IMR-90 (cell line): ENCODE data around the gene ALAD. TPM values are rescaled to one million over a fixed set of nuclear protein-coding genes. Genes with fewer than 3 reads are reported as not detected.

Source experiments
- ATAC-seq: fragments of 200-7000 bp; cut with Tn5 transposase; 2 replicates; pipeline ENCODE4 v1.9.1; 2020; ENCODE audit warnings: low read depth, mild to moderate bottlenecking, moderate library complexity
- BruUV-seq: library from RNA; stranded (reverse); fragments of 400-500 nt; replicated peaks from 2 replicates; lab custom pipeline; 2021; lab: Mats Ljungman, UMichigan
- CTCF ChIA-PET: fragments of 300-600 bp; formaldehyde crosslinking; extraction: SDS; loops from one replicate; lab custom pipeline; 2021; ENCODE audit warnings: antibody characterized with exemption; lab: Yijun Ruan, JAX
- POLR2A ChIA-PET: fragments of 300-600 bp; sonication (Branson Sonifier 250); formaldehyde crosslinking; loops from one replicate; lab custom pipeline; 2022; ENCODE audit warnings: antibody characterized with exemption; ENCODE audit not compliant: unreplicated experiment; lab: Charles Lee
- DNase-seq: peaks from one replicate; pipeline ENCODE4 v3.0.0; 2013
- H2AFZ ChIP-seq: replicated peaks from 2 replicates; pipeline ENCODE3; 2013; ENCODE audit warnings: low read length, mild to moderate bottlenecking; ENCODE audit not compliant: poor library complexity
- H2AK5ac ChIP-seq: 2 replicates; pipeline ENCODE4 v1.6.1; 2013; ENCODE audit warnings: low read depth, low read length, inconsistent platforms
- H2AK9ac ChIP-seq: replicated peaks from 2 replicates; pipeline ENCODE3; 2013; ENCODE audit warnings: mild to moderate bottlenecking, low read depth, low read length, moderate library complexity; ENCODE audit not compliant: poor library complexity
- H2BK120ac ChIP-seq: 2 replicates; pipeline ENCODE4 v1.6.1; 2013; ENCODE audit warnings: low read depth, low read length, inconsistent platforms
- H2BK15ac ChIP-seq: 3 replicates; pipeline ENCODE4 v1.6.1; 2013; ENCODE audit warnings: low read depth, low read length, inconsistent platforms
- H2BK20ac ChIP-seq: 2 replicates; pipeline ENCODE4 v1.6.1; 2013; ENCODE audit warnings: low read depth, mild to moderate bottlenecking, inconsistent platforms, low read length, moderate library complexity
- H2BK5ac ChIP-seq: 2 replicates; pipeline ENCODE4 v1.6.1; 2013; ENCODE audit warnings: mild to moderate bottlenecking, low read depth, low read length, inconsistent platforms; ENCODE audit not compliant: poor library complexity, severe bottlenecking
- H3K14ac ChIP-seq: replicated peaks from 2 replicates; pipeline ENCODE4 v1.6.1; 2013; ENCODE audit warnings: low read depth, low read length, inconsistent platforms
- H3K18ac ChIP-seq: 2 replicates; pipeline ENCODE4 v1.6.1; 2013; ENCODE audit warnings: low read depth, low read length, control low read depth
- H3K23ac ChIP-seq: 2 replicates; pipeline ENCODE4 v1.6.1; 2013; ENCODE audit warnings: low read depth, low read length, inconsistent platforms
- H3K27ac ChIP-seq: 2 replicates; pipeline ENCODE4 v1.5.1; 2013; ENCODE audit warnings: mild to moderate bottlenecking, control low read depth, low read length; ENCODE audit not compliant: insufficient read depth
- H3K27me3 ChIP-seq: 2 replicates; pipeline ENCODE4 v1.6.1; 2013; ENCODE audit warnings: low read length; ENCODE audit not compliant: control insufficient read depth, insufficient read depth
- H3K36me3 ChIP-seq: 2 replicates; pipeline ENCODE4 v1.6.1; 2013; ENCODE audit warnings: low read length, mixed read lengths; ENCODE audit not compliant: control insufficient read depth, insufficient read depth
- H3K4ac ChIP-seq: 2 replicates; pipeline ENCODE4 v1.6.1; 2013; ENCODE audit warnings: low read depth, low read length, inconsistent platforms
- H3K4me1 ChIP-seq: 2 replicates; pipeline ENCODE4 v1.6.1; 2013; ENCODE audit warnings: low read length, mixed read lengths; ENCODE audit not compliant: control insufficient read depth, insufficient read depth
- H3K4me2 ChIP-seq: 2 replicates; pipeline ENCODE4 v1.6.1; 2013; ENCODE audit warnings: low read depth, mild to moderate bottlenecking, control low read depth, low read length, moderate library complexity
- H3K4me3 ChIP-seq: 2 replicates; pipeline ENCODE4 v1.5.1; 2013; ENCODE audit warnings: low read depth, mild to moderate bottlenecking, control low read depth, low read length, moderate library complexity; ENCODE audit not compliant: insufficient read depth
- H3K56ac ChIP-seq: 2 replicates; pipeline ENCODE4 v1.6.1; 2013; ENCODE audit warnings: low read length, inconsistent platforms; ENCODE audit not compliant: insufficient read depth; ENCODE audit errors: extremely low read depth
- H3K79me1 ChIP-seq, 2 experiments: 2 replicates each; pipeline ENCODE4 v1.6.1; 2013; ENCODE audit warnings: low read length in 2 of 2, inconsistent platforms in 1 of 2, low read depth in 1 of 2
- H3K9ac ChIP-seq: 2 replicates; pipeline ENCODE4 v1.6.1; 2013; ENCODE audit warnings: low read depth, low read length, control low read depth
- H3K9me1 ChIP-seq: 2 replicates; pipeline ENCODE4 v1.6.1; 2013; ENCODE audit warnings: low read length, inconsistent platforms; ENCODE audit not compliant: insufficient read depth
- H3K9me3 ChIP-seq: 2 replicates; pipeline ENCODE4 v1.6.1; 2013; ENCODE audit warnings: low read length; ENCODE audit not compliant: control insufficient read depth, insufficient read depth
- H4K20me1 ChIP-seq: 2 replicates; pipeline ENCODE4 v1.6.1; 2013; ENCODE audit warnings: low read length, inconsistent platforms; ENCODE audit not compliant: insufficient read depth
- H4K5ac ChIP-seq: 2 replicates; pipeline ENCODE4 v1.6.1; 2013; ENCODE audit warnings: mild to moderate bottlenecking, low read depth, low read length, control low read depth
- H4K8ac ChIP-seq, 2 experiments: 2 replicates each; pipeline ENCODE4 v1.6.1; 2013; ENCODE audit warnings: low read depth in 2 of 2, low read length in 2 of 2, control low read depth in 1 of 2, inconsistent platforms in 1 of 2
- H4K91ac ChIP-seq: 2 replicates; pipeline ENCODE4 v1.6.1; 2013; ENCODE audit warnings: low read depth, low read length, inconsistent platforms; ENCODE audit not compliant: insufficient read depth
- BHLHE40 ChIP-seq: fragments of 150-350 bp; IDR thresholded peaks from 2 replicates; pipeline ENCODE4 v1.6.1; 2016; ENCODE audit warnings: mild to moderate bottlenecking, low read depth, low read length
- CEBPB ChIP-seq: IDR thresholded peaks from 2 replicates; pipeline ENCODE4 v1.6.1; 2012; ENCODE audit warnings: low read depth, low read length, improper control_type of control experiment
- CHD1 ChIP-seq: IDR thresholded peaks from 2 replicates; pipeline ENCODE4 v1.6.1; 2012; ENCODE audit warnings: low read depth, low read length, improper control_type of control experiment
- CTCF ChIP-seq: conservative IDR thresholded peaks from 2 replicates; pipeline ENCODE4 v1.5.1; 2012; ENCODE audit warnings: mild to moderate bottlenecking, low read depth, low read length, improper control_type of control experiment
- ELK1 ChIP-seq: fragments of 150-350 bp; IDR thresholded peaks from 2 replicates; pipeline ENCODE4 v1.6.1; 2016; ENCODE audit warnings: low read depth, mild to moderate bottlenecking, low read length, moderate library complexity, borderline replicate concordance
- MAFK ChIP-seq: IDR thresholded peaks from 2 replicates; pipeline ENCODE4 v1.6.1; 2012; ENCODE audit warnings: low read depth, low read length, improper control_type of control experiment
- MAZ ChIP-seq: IDR thresholded peaks from 2 replicates; pipeline ENCODE4 v1.6.1; 2012; ENCODE audit warnings: low read depth, mild to moderate bottlenecking, low read length, improper control_type of control experiment, moderate library complexity, borderline replicate concordance
- NFE2L2 ChIP-seq: fragments of 150-350 bp; IDR thresholded peaks from 2 replicates; pipeline ENCODE4 v1.6.1; 2016; ENCODE audit warnings: low read depth, mild to moderate bottlenecking, low read length
- POLR2A ChIP-seq: IDR thresholded peaks from 2 replicates; pipeline ENCODE4 v1.6.1; 2012; ENCODE audit warnings: mild to moderate bottlenecking, low read depth, low read length
- RCOR1 ChIP-seq: IDR thresholded peaks from 2 replicates; pipeline ENCODE4 v1.6.1; 2012; ENCODE audit warnings: mild to moderate bottlenecking, low read length, improper control_type of control experiment; ENCODE audit not compliant: insufficient replicate concordance
- RFX5 ChIP-seq: IDR thresholded peaks from 2 replicates; pipeline ENCODE4 v1.8.0; 2012; ENCODE audit warnings: low read depth, mild to moderate bottlenecking, low read length, moderate library complexity
- USF2 ChIP-seq: fragments of 150-350 bp; IDR thresholded peaks from 2 replicates; pipeline ENCODE4 v1.6.1; 2017; ENCODE audit warnings: mild to moderate bottlenecking, antibody characterized with exemption, low read length, low read depth
- WGBS, 2 experiments: methylation state at CpG; one replicate each; pipeline versions ENCODE4 v1.1.5 to v1.1.7; 2013; ENCODE audit warnings: missing lambda C conversion rate in 2 of 2; ENCODE audit not compliant: insufficient read length in 1 of 2; ENCODE audit errors: extremely low coverage in 2 of 2; 5-methylcytosine and 5-hydroxymethylcytosine counted together
- dilution Hi-C: fragments of 300-500 bp; cut with HindIII; formaldehyde crosslinking; loops from one replicate; pipeline ENCODE4 v1.14.3; 2018; ENCODE audit warnings: low sequenced_read_pairs; ENCODE audit not compliant: unreplicated experiment
- in situ Hi-C: fragments of 300-500 bp; cut with MboI; formaldehyde crosslinking; loops from 3 replicates; pipeline ENCODE4 v1.14.3; 2019; ENCODE audit warnings: low sequenced_read_pairs, inconsistent platforms, mixed read lengths
- intact Hi-C: fragments of 100-400 bp; cut with micrococcal nuclease; formaldehyde crosslinking; loops from 2 replicates; pipeline ENCODE4 v1.10.0; 2022
- polyA plus RNA-seq, 3 experiments: library from polyadenylated mRNA; depleted of rRNA; stranded (reverse); fragments of >200 nt; gene quantifications; 2 replicates each; pipeline ENCODE4 v1.2.3, GENCODE V29; 2012; ENCODE audit warnings: low replicate concordance in 1 of 3
- total RNA-seq: library from RNA; depleted of rRNA; stranded (reverse); fragments of >200 nt; gene quantifications from 2 replicates; pipeline ENCODE4 v1.2.3, GENCODE V29; 2012

The ALAD gene
- total and polyA plus RNA-seq, 2 of the 4 experiments (the other 2 are of a cell fraction) = 11.1 to 15.6 TPM

- no peak overlapping the region for H2BK5ac ChIP-seq
- no peak overlapping the region for H3K4me2 ChIP-seq
- H2AK5ac ChIP-seq = no peak overlapping the region
- H4K91ac ChIP-seq = no peak overlapping the region
- H3K79me1 ChIP-seq = no peaks in the 10 kb centered on the region
- H3K9me1 ChIP-seq = no peaks in the 10 kb centered on the region
- no peak overlapping the region for H3K14ac ChIP-seq
- CTCF ChIA-PET = no interaction called here
- H2BK15ac ChIP-seq = no peak overlapping the region
- ATAC-seq = no peak
- no peak overlapping the region for H2BK20ac ChIP-seq
- in situ Hi-C loops = no loop called here
- no peak overlapping the region for H3K9ac ChIP-seq
- no peak overlapping the region for H4K8ac ChIP-seq
- H4K5ac ChIP-seq = no peak overlapping the region
- H3K9me3 ChIP-seq = no peaks in the 10 kb centered on the region
- H3K27me3 ChIP-seq = peaks cover 62% of the 10 kb centered on the region
- H3K27ac ChIP-seq = no peak overlapping the region
- no peaks in the 10 kb centered on the region for H3K36me3 ChIP-seq
- H3K4me3 ChIP-seq = no peak overlapping the region
- DNase-seq = no peak
- WGBS, 2 experiments = 80% methylated on average over 2 of the region's 13 CpGs; no CpG with 5 or more reads in 1 of the 2 experiments
- H3K56ac ChIP-seq = no peak overlapping the region
- H2BK120ac ChIP-seq = no peak overlapping the region
- no peaks in the 10 kb centered on the region for H3K4me1 ChIP-seq
- H4K20me1 ChIP-seq = no peaks in the 10 kb centered on the region
- intact Hi-C loops = no loop called here
- dilution Hi-C loops = no loop called here
- H3K4ac ChIP-seq = no peak overlapping the region
- TF ChIP-seq NFE2L2 = no peak
- no peak for TF ChIP-seq CHD1
- no peak for TF ChIP-seq MAFK
- no peak for TF ChIP-seq CEBPB
- no peak for TF ChIP-seq POLR2A
- TF ChIP-seq ELK1 = no peak
- TF ChIP-seq BHLHE40 = no peak
- TF ChIP-seq RFX5 = no peak
- no peak for TF ChIP-seq USF2
- no peak for TF ChIP-seq RCOR1
- TF ChIP-seq MAZ = no peak
- no peak for TF ChIP-seq CTCF
- no peak overlapping the region for H2AFZ ChIP-seq
- no TSS peak for BruUV-seq
- H3K18ac ChIP-seq = no peak overlapping the region
- peak overlapping the region; percentile 31; the same call in 1 of the 2 replicates for H3K23ac ChIP-seq
- POLR2A ChIA-PET = no interaction called here
- H2AK9ac ChIP-seq = no peak overlapping the region
Measured at GRCh38 chr9:113349066-113349444, 52.0 kb downstream of the ALAD start.
